ENCODE results near the gene PRR15L.

GRCh38 chr17:47983492-47984223, 26.0 kb upstream of the PRR15L start:
- TF ChIP-seq CTCF (IDR thresholded peaks at IDR 0.05) (no peak), POLR2A (IDR thresholded peaks at IDR 0.05) (no peak)

All from heart left ventricle (tissue), 13 donors.